Measurements from ENCODE around the gene RFPL1.
"Not testable (repeated sequence)": the region's sequence is repeated elsewhere in the genome, so short reads cannot be mapped to it uniquely, and the experiment has no call there.

The RFPL1 gene

GRCh38 chr22:29397791-29398190, 40.6 kb upstream of the RFPL1 start:
- no peaks in the 10 kb centered on the region for H3K27me3 ChIP-seq (ENCODE audit: low read length)
- no peaks in the 10 kb centered on the region for H3K9me2 ChIP-seq (replicated peaks; ENCODE audit: insufficient read depth, low read length)
- H3K79me2 ChIP-seq (ENCODE audit: insufficient read depth, low read length), result no peaks in the 10 kb centered on the region
- no peaks in the 10 kb centered on the region for H4K20me1 ChIP-seq (ENCODE audit: low read depth, low read length)
- no peaks in the 10 kb centered on the region for H3K36me3 ChIP-seq (ENCODE audit: low read length)
- no peak overlapping the region for H3K4me2 ChIP-seq (ENCODE audit: low read depth, low read length, poor library complexity, severe bottlenecking)
- H3K4me3 ChIP-seq (ENCODE audit: insufficient read depth, low read length, poor library complexity, severe bottlenecking), result no peak overlapping the region
- H3K9ac ChIP-seq (ENCODE audit: low read length), result no peak overlapping the region
- H2AFZ ChIP-seq (ENCODE audit: low read depth, low read length, severe bottlenecking), result no peak overlapping the region
- no peaks in the 10 kb centered on the region for H3K9me3 ChIP-seq (ENCODE audit: insufficient read depth, low read length)
- no peak for TF ChIP-seq CTCF (IDR thresholded peaks at IDR 0.05; ENCODE audit: insufficient read depth, low read length, poor library complexity, severe bottlenecking)
- TF ChIP-seq EZH2phosphoT487 (conservative IDR thresholded peaks at IDR 0.05; ENCODE audit: low read length), result no peak
- H3K27ac ChIP-seq (ENCODE audit: low read depth, low read length), result no peak overlapping the region
- no peaks in the 10 kb centered on the region for H3F3A ChIP-seq (ENCODE audit: insufficient read depth)

DNA sequence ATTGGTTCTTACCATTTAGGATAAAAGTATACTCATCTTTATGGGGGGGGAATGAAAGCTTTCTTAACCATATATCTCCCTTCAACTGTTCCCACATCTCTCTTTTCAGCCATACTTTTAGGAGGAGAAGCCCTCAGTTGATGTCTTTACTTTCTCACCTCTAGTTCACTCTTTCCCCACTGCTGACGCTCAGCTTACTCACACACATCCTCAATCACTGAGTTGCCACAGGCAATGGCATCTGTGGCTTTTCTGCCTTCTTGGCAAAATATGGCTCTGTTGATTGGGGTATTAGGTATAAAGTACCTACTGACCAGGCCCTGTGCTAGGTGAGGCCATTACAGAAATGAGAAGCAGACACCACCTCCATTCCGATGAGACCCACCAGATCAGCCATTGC, 37.8 kb upstream of the RFPL1 start:
- Histone ChIP-seq H3K9me3 (ENCODE audit: insufficient read depth, low read length) (no peaks in the 10 kb centered on the region), H3K79me2 (ENCODE audit: insufficient read depth, low read length) (no peaks in the 10 kb centered on the region), H3K27me3 (ENCODE audit: low read length) (no peaks in the 10 kb centered on the region), H3K27ac (ENCODE audit: low read depth, low read length) (no peak overlapping the region), H2AFZ (ENCODE audit: low read depth, low read length, severe bottlenecking) (no peak overlapping the region), H3K4me3 (ENCODE audit: insufficient read depth, low read length, poor library complexity, severe bottlenecking) (no peak overlapping the region), H3K9ac (ENCODE audit: low read length) (no peak overlapping the region), H3K4me2 (ENCODE audit: low read depth, low read length, poor library complexity, severe bottlenecking) (no peak overlapping the region), H3K36me3 (ENCODE audit: low read length) (no peaks in the 10 kb centered on the region), H4K20me1 (ENCODE audit: low read depth, low read length) (no peaks in the 10 kb centered on the region), H3K9me2 (replicated peaks; ENCODE audit: insufficient read depth, low read length) (no peaks in the 10 kb centered on the region), H3F3A (ENCODE audit: insufficient read depth) (no peaks in the 10 kb centered on the region)
- TF ChIP-seq EZH2phosphoT487 (conservative IDR thresholded peaks at IDR 0.05; ENCODE audit: low read length) (no peak), CTCF (IDR thresholded peaks at IDR 0.05; ENCODE audit: insufficient read depth, low read length, poor library complexity, severe bottlenecking) (no peak)

GRCh38 chr22:29401538-29401937, 36.8 kb upstream of the RFPL1 start:
- not testable (repeated sequence) for H3K36me3 ChIP-seq (ENCODE audit: low read length); H3K27me3 ChIP-seq (ENCODE audit: low read length); H3K27ac ChIP-seq (ENCODE audit: low read depth, low read length); H3K4me2 ChIP-seq (ENCODE audit: low read depth, low read length, poor library complexity, severe bottlenecking); H3K4me3 ChIP-seq (ENCODE audit: insufficient read depth, low read length, poor library complexity, severe bottlenecking); H3K79me2 ChIP-seq (ENCODE audit: insufficient read depth, low read length); H2AFZ ChIP-seq (ENCODE audit: low read depth, low read length, severe bottlenecking); H3K9me3 ChIP-seq (ENCODE audit: insufficient read depth, low read length); H3K9ac ChIP-seq (ENCODE audit: low read length); H3F3A ChIP-seq (ENCODE audit: insufficient read depth); H4K20me1 ChIP-seq (ENCODE audit: low read depth, low read length); H3K9me2 ChIP-seq (replicated peaks; ENCODE audit: insufficient read depth, low read length)

DNA sequence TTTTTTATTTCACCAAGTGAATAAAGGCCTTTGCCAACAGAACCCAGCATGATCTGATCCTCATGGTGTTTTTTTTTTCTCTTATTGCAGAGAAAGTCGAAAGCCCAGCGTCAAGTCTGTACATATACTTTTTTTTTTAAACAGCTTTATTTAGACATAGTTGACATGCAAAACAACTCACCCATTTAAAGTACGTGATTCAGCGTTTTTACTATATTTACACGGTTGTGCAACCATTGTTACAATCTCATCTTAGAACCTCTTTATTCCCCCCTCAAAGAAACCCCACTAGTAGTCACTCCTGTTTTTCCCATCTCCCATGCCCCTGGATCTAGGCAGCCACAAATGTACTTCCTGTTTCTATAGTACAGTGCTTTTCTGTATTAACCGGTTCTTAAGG, 29.4 kb upstream of the RFPL1 start:
- Histone ChIP-seq H3K4me2 (ENCODE audit: low read depth, low read length, poor library complexity, severe bottlenecking) (no peak overlapping the region), H3K27ac (ENCODE audit: low read depth, low read length) (no peak overlapping the region)

DNA sequence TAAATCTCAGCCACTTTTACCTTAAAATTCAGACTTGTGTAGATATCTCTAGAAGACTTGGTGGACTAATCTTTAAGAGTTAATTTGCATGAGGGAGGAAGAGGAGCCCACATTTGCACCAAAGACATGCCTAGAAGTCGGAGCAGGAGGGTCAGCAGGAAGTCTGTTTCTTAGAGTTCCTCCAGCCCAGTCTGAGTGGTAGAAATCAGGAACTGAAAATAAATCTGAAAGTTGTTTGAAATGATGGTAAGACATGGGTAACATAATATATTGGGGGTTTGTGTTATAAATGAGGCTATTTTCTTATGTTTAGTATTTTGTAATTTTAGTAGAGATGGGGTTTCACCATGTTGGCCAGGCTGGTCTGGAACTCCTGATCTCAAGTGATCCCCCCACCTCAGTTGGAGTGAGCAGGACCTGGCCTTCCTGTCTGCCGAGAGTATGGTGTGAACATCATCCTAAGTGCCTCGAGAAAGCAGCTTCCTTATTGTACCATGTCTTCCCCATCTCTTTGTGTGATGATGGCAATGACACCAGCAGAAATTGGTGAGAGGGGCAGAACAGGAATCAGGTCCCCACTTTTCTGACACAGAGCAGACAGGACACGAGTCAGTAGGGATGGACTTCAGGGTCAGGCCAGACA, 26.7 kb upstream of the RFPL1 start:
- H3K79me2 ChIP-seq (ENCODE audit: insufficient read depth, low read length); H3K36me3 ChIP-seq (ENCODE audit: low read length); H3K9me2 ChIP-seq (replicated peaks; ENCODE audit: insufficient read depth, low read length); H3K27me3 ChIP-seq (ENCODE audit: low read length); H4K20me1 ChIP-seq (ENCODE audit: low read depth, low read length); H3K4me2 ChIP-seq (ENCODE audit: low read depth, low read length, poor library complexity, severe bottlenecking); H3K9me3 ChIP-seq (ENCODE audit: insufficient read depth, low read length); H3F3A ChIP-seq (ENCODE audit: insufficient read depth); H2AFZ ChIP-seq (ENCODE audit: low read depth, low read length, severe bottlenecking); H3K9ac ChIP-seq (ENCODE audit: low read length); H3K27ac ChIP-seq (ENCODE audit: low read depth, low read length); H3K4me3 ChIP-seq (ENCODE audit: insufficient read depth, low read length, poor library complexity, severe bottlenecking): not testable (repeated sequence)

More for the DNA sequence above, 29.4 kb upstream of the RFPL1 start:
- no peaks in the 10 kb centered on the region for H3K27me3 ChIP-seq (ENCODE audit: low read length)
- H3K4me3 ChIP-seq (ENCODE audit: insufficient read depth, low read length, poor library complexity, severe bottlenecking), result no peak overlapping the region
- peaks cover 6% of the 10 kb centered on the region; the same call in 1 of the 2 replicates for H3F3A ChIP-seq (ENCODE audit: insufficient read depth)
- no peaks in the 10 kb centered on the region for H3K9me2 ChIP-seq (replicated peaks; ENCODE audit: insufficient read depth, low read length)
- no peaks in the 10 kb centered on the region for H3K79me2 ChIP-seq (ENCODE audit: insufficient read depth, low read length)
- no peaks in the 10 kb centered on the region for H4K20me1 ChIP-seq (ENCODE audit: low read depth, low read length)
- TF ChIP-seq CTCF (IDR thresholded peaks at IDR 0.05; ENCODE audit: insufficient read depth, low read length, poor library complexity, severe bottlenecking), result no peak
- TF ChIP-seq EZH2phosphoT487 (conservative IDR thresholded peaks at IDR 0.05; ENCODE audit: low read length), result no peak
- no peak overlapping the region for H3K9ac ChIP-seq (ENCODE audit: low read length)
- H2AFZ ChIP-seq (ENCODE audit: low read depth, low read length, severe bottlenecking), result no peak overlapping the region
- H3K9me3 ChIP-seq (ENCODE audit: insufficient read depth, low read length), result no peaks in the 10 kb centered on the region
- no peaks in the 10 kb centered on the region for H3K36me3 ChIP-seq (ENCODE audit: low read length)
